ENCODE data around the gene MRPL30. TPM values are rescaled to one million over a fixed set of nuclear protein-coding genes. Genes with fewer than 3 reads are reported as not detected.
A peak's percentile ranks its signal among the peaks of the same experiment; 100 is the strongest.

Gene MRPL30
- total RNA-seq, 1 donor from 2014 or later = 31.9 TPM

DNA sequence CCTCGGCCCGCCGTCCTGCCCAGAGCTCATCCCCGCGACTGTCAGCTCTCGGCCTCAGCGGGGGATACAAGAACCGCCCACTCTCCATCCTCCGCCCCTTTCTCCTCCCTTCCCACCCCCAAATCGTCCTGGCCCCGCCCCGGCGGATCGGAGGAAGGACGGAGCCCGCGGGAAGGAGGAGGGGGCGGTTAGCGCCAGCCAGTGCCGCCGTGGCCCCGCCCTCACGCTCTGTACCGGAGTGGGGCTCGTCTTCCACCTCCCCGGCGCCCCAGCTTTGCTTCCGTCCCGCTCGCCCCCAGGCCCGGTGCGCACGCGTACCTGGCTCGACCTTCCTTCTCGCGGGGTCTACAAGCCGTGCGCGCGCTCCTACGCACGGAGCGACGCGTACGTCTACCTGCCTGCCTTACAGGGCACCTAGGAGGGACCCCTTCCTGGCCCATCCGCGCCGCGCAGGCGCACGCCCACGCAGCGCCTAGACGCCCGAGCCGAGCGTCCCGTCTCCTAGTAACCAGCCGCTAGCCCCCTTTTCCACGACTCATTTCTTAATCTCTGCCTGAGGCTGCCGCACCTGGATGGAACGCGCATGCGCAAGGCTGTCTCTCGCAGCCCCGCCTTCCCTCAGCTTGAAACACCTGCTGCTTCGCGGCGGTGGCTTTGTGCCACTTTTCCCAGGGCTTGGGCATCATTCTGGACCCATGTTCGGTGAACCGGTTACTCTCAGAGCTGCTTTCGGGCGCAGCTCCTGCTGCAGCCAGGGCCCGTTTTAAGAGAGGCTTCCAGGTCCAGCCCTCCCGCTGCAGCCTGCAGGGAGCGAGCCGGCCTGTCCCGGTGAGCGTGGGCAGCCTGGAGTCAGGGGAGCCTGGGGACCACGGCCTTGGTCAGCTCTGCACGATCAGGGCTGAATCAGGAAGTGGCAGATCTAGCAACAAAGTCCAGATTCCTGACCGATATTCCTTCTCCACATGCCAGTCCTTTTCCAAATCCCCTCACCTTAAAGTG lies 39.6 kb upstream of the MRPL30 start, which contains the start of gene C2orf15:
C2orf15 (plus strand) TSS at position 598 of the 999 bp plus-strand sequence. CDS start 8,852 bp downstream, outside the sequence.
- Histone ChIP-seq H3K4me3 (ENCODE audit: insufficient read depth, low read depth, low read length) (peak within 1 kb of the TSS; percentile 88), H3K9me3 (ENCODE audit: insufficient read depth, low read depth, low read length) (no peaks in the 10 kb centered on the region), H3K4me2 (ENCODE audit: low read length) (peak within 1 kb of the TSS; percentile 89), H3K36me3 (ENCODE audit: insufficient read depth, low read length) (no peaks in the 10 kb centered on the region), H3K79me2 (ENCODE audit: insufficient read depth, low read length) (no peaks in the 10 kb centered on the region), H3K4me1 (ENCODE audit: insufficient read depth, low read length) (peaks cover 10% of the 10 kb centered on the region), H2AFZ (ENCODE audit: low read depth, low read length) (peak within 1 kb of the TSS; percentile 100), H3K27me3 (ENCODE audit: insufficient read depth, low read length) (peaks cover 5% of the 10 kb centered on the region), H3K9ac (ENCODE audit: low read length) (peak within 1 kb of the TSS; percentile 79), H4K20me1 (ENCODE audit: insufficient read depth, low read length) (no peaks in the 10 kb centered on the region), H3K27ac (ENCODE audit: low read depth, low read length) (peak within 1 kb of the TSS; percentile 5)
- Mint-ChIP-seq H3K4me1 (ENCODE audit: low read depth, unreplicated experiment) (peaks cover 3% of the 10 kb centered on the region), H3K27me3 (ENCODE audit: low read depth, unreplicated experiment) (no peaks in the 10 kb centered on the region), H3K27ac (ENCODE audit: unreplicated experiment) (peak within 1 kb of the TSS; percentile 29), H3K36me3 (ENCODE audit: low read depth, unreplicated experiment) (no peaks in the 10 kb centered on the region), H3K4me3 (ENCODE audit: unreplicated experiment) (peak within 1 kb of the TSS; percentile 92), H3K9me3 (ENCODE audit: unreplicated experiment) (peaks cover 2% of the 10 kb centered on the region)
- TF ChIP-seq, protein P1, sequence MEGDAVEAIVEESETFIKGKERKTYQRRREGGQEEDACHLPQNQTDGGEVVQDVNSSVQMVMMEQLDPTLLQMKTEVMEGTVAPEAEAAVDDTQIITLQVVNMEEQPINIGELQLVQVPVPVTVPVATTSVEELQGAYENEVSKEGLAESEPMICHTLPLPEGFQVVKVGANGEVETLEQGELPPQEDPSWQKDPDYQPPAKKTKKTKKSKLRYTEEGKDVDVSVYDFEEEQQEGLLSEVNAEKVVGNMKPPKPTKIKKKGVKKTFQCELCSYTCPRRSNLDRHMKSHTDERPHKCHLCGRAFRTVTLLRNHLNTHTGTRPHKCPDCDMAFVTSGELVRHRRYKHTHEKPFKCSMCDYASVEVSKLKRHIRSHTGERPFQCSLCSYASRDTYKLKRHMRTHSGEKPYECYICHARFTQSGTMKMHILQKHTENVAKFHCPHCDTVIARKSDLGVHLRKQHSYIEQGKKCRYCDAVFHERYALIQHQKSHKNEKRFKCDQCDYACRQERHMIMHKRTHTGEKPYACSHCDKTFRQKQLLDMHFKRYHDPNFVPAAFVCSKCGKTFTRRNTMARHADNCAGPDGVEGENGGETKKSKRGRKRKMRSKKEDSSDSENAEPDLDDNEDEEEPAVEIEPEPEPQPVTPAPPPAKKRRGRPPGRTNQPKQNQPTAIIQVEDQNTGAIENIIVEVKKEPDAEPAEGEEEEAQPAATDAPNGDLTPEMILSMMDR (IDR thresholded peaks at IDR 0.05; ENCODE audit: insufficient read depth, low read depth, low read length) = no peak
- no peak for TF ChIP-seq EZH2 (IDR thresholded peaks at IDR 0.05; ENCODE audit: insufficient read depth, low read length)
- FAIRE-seq = no peak
- DNase-seq (ENCODE audit: low read depth) = peak; percentile 69

DNA sequence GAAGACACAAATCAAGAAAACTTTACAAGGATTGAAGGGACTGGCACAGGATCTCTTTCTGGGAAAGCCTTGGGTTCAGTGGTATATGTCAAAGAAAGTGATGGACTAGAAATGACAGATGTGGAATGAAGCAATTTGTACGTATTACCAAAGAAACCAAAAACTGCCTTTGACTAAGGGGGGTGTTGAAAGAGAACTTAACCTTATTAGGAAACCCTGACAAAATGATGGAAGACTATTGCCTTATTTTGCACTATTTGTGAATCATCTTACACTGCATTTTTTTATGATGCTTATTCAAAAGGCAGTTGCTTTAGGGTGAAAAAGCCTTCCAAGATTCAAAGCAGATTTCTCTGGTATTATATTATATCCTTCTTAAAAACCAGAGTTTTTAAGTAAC lies 30.3 kb upstream of the MRPL30 start:
- no peak overlapping the region for H2AFZ ChIP-seq (ENCODE audit: low read depth, low read length)
- H3K4me2 ChIP-seq (ENCODE audit: low read length) = no peak overlapping the region
- DNase-seq (ENCODE audit: low read depth) (peak; percentile 20), FAIRE-seq (no peak)
- no peak overlapping the region for H3K9ac ChIP-seq (ENCODE audit: low read length)
- Mint-ChIP-seq H3K4me1 (ENCODE audit: low read depth, unreplicated experiment) (peaks cover 1% of the 10 kb centered on the region), H3K27me3 (ENCODE audit: low read depth, unreplicated experiment) (no peaks in the 10 kb centered on the region), H3K27ac (ENCODE audit: unreplicated experiment) (no peak overlapping the region), H3K36me3 (ENCODE audit: low read depth, unreplicated experiment) (no peaks in the 10 kb centered on the region), H3K4me3 (ENCODE audit: unreplicated experiment) (no peak overlapping the region), H3K9me3 (ENCODE audit: unreplicated experiment) (no peaks in the 10 kb centered on the region)
- H4K20me1 ChIP-seq (ENCODE audit: insufficient read depth, low read length) = no peaks in the 10 kb centered on the region
- H3K27ac ChIP-seq (ENCODE audit: low read depth, low read length) = no peak overlapping the region
- H3K36me3 ChIP-seq (ENCODE audit: insufficient read depth, low read length) = no peaks in the 10 kb centered on the region
- peaks cover 6% of the 10 kb centered on the region for H3K4me1 ChIP-seq (ENCODE audit: insufficient read depth, low read length)
- H3K4me3 ChIP-seq (ENCODE audit: insufficient read depth, low read depth, low read length) = no peak overlapping the region
- no peaks in the 10 kb centered on the region for H3K9me3 ChIP-seq (ENCODE audit: insufficient read depth, low read depth, low read length)
- TF ChIP-seq, protein P1 (IDR thresholded peaks at IDR 0.05; ENCODE audit: insufficient read depth, low read depth, low read length) = no peak
- no peak for TF ChIP-seq EZH2 (IDR thresholded peaks at IDR 0.05; ENCODE audit: insufficient read depth, low read length)
- no peaks in the 10 kb centered on the region for H3K27me3 ChIP-seq (ENCODE audit: insufficient read depth, low read length)
- H3K79me2 ChIP-seq (ENCODE audit: insufficient read depth, low read length) = peaks cover 1% of the 10 kb centered on the region

Measured in astrocyte (in vitro differentiated cells and primary cell).